Endothelial cell of umbilical vein (primary cell): ENCODE data around the gene MAPK11. TPM values are rescaled to one million over a fixed set of nuclear protein-coding genes. Genes with fewer than 3 reads are reported as not detected.

ENCODE experiments used
- BruUV-seq: library from RNA; stranded (reverse); fragments of 400-500 nt; replicated peaks from 2 replicates; lab custom pipeline; 2021; lab: Mats Ljungman, UMichigan
- CTCF ChIA-PET: fragments of 300-600, 350-600 bp; sonication (Branson Sonifier 250); formaldehyde crosslinking; loops from one replicate; lab custom pipeline; 2021; ENCODE audit warnings: antibody characterized with exemption, inconsistent platforms; lab: Charles Lee
- POLR2A ChIA-PET: fragments of 300-600, 350-600 bp; sonication (Branson Sonifier 250); formaldehyde crosslinking; loops from one replicate; lab custom pipeline; 2021; ENCODE audit warnings: antibody characterized with exemption, inconsistent platforms; lab: Charles Lee
- DNase-seq: peaks from one replicate; pipeline ENCODE4 v3.0.0-alpha.2; 2011; ENCODE audit warnings: low read depth, low spot score
- FAIRE-seq: peaks from 2 replicates; lab custom pipeline; 2011; peaks lifted over from hg19 to GRCh38; lab: Jason Lieb, UNC
- H2AFZ ChIP-seq: 2 replicates; pipeline ENCODE4 v1.6.0; 2012; ENCODE audit warnings: low read depth, low read length, control low read depth, inconsistent platforms
- H3K27ac ChIP-seq: 2 replicates; pipeline ENCODE4 v1.5.1; 2011; ENCODE audit warnings: low read depth, mild to moderate bottlenecking, control low read depth, low read length, moderate library complexity; ENCODE audit not compliant: insufficient read depth
- H3K27me3 ChIP-seq, 2 experiments: 2 replicates each; pipeline versions ENCODE4 v1.6.0 to v1.6.1; 2011; ENCODE audit warnings: low read length in 2 of 2, mixed read lengths in 1 of 2; ENCODE audit not compliant: control insufficient read depth in 2 of 2, insufficient read depth in 2 of 2
- H3K36me3 ChIP-seq, 2 experiments: 2 replicates in 1 of 2; 3 replicates in 1 of 2; pipeline ENCODE4 v1.5.1; 2011; ENCODE audit warnings: low read length in 2 of 2, mild to moderate bottlenecking in 1 of 2, moderate library complexity in 1 of 2; ENCODE audit not compliant: control insufficient read depth in 2 of 2, insufficient read depth in 2 of 2; ENCODE audit errors: extremely low read depth in 1 of 2
- H3K4me1 ChIP-seq: 3 replicates; pipeline ENCODE4 v1.5.1; 2011; ENCODE audit warnings: mild to moderate bottlenecking, low read length; ENCODE audit not compliant: control insufficient read depth, insufficient read depth; ENCODE audit errors: extremely low read depth
- H3K4me2 ChIP-seq: 2 replicates; pipeline ENCODE4 v1.6.1; 2011; ENCODE audit warnings: low read length, control low read depth, mixed read lengths; ENCODE audit not compliant: insufficient read depth
- H3K4me3 ChIP-seq, 3 experiments: fragments of 200-600 bp in 1 of 3; sonication (generic), shearing (Covaris generic) in 1 of 3; replicated peaks in 1 of 3; 2 replicates each; pipeline ENCODE4 v1.5.1; 2011 to 2016; ENCODE audit warnings: control low read depth in 3 of 3, low read length in 3 of 3, mild to moderate bottlenecking in 2 of 3, inconsistent platforms in 1 of 3, low read depth in 1 of 3, moderate library complexity in 1 of 3; ENCODE audit not compliant: insufficient read depth in 1 of 3
- H3K79me2 ChIP-seq: 2 replicates; pipeline ENCODE4 v1.6.0; 2012; ENCODE audit warnings: low read length, inconsistent platforms; ENCODE audit not compliant: control insufficient read depth, insufficient read depth
- H3K9ac ChIP-seq: replicated peaks from 2 replicates; pipeline ENCODE3; 2011; ENCODE audit warnings: low read length, control low read depth; ENCODE audit not compliant: insufficient read depth; ENCODE audit errors: extremely low read depth
- H3K9me1 ChIP-seq: replicated peaks from 3 replicates; pipeline ENCODE4 v1.6.0; 2011; ENCODE audit warnings: mild to moderate bottlenecking, low read length; ENCODE audit not compliant: control insufficient read depth, insufficient read depth; ENCODE audit errors: extremely low read depth
- H3K9me3 ChIP-seq: replicated peaks from 2 replicates; pipeline ENCODE4 v1.5.1; 2012; ENCODE audit warnings: low read length, inconsistent platforms; ENCODE audit not compliant: control insufficient read depth, insufficient read depth
- H4K20me1 ChIP-seq: replicated peaks from 2 replicates; pipeline ENCODE3; 2011; ENCODE audit warnings: mild to moderate bottlenecking, low read length; ENCODE audit not compliant: control insufficient read depth, insufficient read depth; ENCODE audit errors: extremely low read depth
- EZH2 ChIP-seq: IDR thresholded peaks from 2 replicates; pipeline ENCODE4 v1.6.1; 2012; ENCODE audit warnings: borderline replicate concordance, low read depth, mild to moderate bottlenecking, moderate library complexity, low read length, inconsistent platforms; ENCODE audit not compliant: severe bottlenecking
- FOS ChIP-seq: IDR thresholded peaks from 2 replicates; pipeline ENCODE4 v1.6.1; 2011; ENCODE audit warnings: mild to moderate bottlenecking, low read length, moderate library complexity, borderline replicate concordance; ENCODE audit not compliant: insufficient read depth
- GATA2 ChIP-seq: IDR thresholded peaks from 2 replicates; pipeline ENCODE4 v1.7.0; 2011; ENCODE audit warnings: low read depth, mild to moderate bottlenecking, moderate library complexity, mixed read lengths, low read length; ENCODE audit not compliant: insufficient read length, insufficient read depth
- POLR2A ChIP-seq: IDR thresholded peaks from 2 replicates; pipeline ENCODE4 v1.6.1; 2012; ENCODE audit warnings: low read depth, mild to moderate bottlenecking, control low read depth, low read length
- POLR2AphosphoS5 ChIP-seq: IDR thresholded peaks from 2 replicates; pipeline ENCODE4 v1.6.1; 2012; ENCODE audit warnings: low read depth, mild to moderate bottlenecking, control low read depth, low read length, moderate library complexity; ENCODE audit not compliant: insufficient read depth
- dilution Hi-C: fragments of 300-500 bp; cut with MboI; formaldehyde crosslinking; loops from one replicate; pipeline ENCODE4 v1.15.0; 2019; ENCODE audit warnings: low sequenced_read_pairs; ENCODE audit not compliant: extremely low pct_ligation_motif_present
- intact Hi-C: fragments of 100-400 bp; cut with micrococcal nuclease; formaldehyde crosslinking; loops from one replicate; pipeline ENCODE4 v1.10.0; 2022
- polyA plus RNA-seq, 4 experiments: library from polyadenylated mRNA; depleted of rRNA in 3 of 4; stranded (reverse) in 3 of 4; unstranded in 1 of 4; fragments of >200 nt; gene quantifications; 2 replicates each; pipeline versions ENCODE4 v1.2.1 to v1.2.3, GENCODE V29; 2011 to 2012; ENCODE audit warnings: missing spikeins in 1 of 4
- total RNA-seq: library from RNA; stranded (reverse); gene quantifications from 2 replicates; pipeline ENCODE4 v1.2.3, GENCODE V29; 2021

MAPK11 gene
- total and polyA plus RNA-seq, 2 donors (not counting 3 experiments of a cell fraction or from before 2014, with no cell fraction given): 22.8 to 26.3 TPM

DNA sequence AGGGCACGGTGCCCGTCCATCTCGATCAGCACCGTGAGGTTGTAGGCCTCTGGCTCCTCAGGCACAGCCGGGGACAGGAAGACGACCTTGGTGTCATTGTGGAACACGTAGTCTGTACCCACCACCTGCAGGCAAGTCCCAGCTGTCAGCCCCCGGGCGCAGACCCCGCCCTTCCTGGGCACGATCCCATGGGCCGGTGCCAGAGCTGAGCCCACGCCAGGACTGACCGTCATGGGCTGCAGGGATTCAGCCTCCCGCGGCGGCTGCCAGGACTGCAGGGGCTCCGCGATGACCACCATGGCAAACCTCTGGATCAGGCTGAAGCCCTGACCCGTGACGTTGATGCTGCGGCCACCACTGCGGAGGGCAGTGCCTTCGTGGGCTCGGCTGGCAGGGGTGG, 11.8 kb upstream of the MAPK11 start:
- H4K20me1 ChIP-seq: no peaks in the 10 kb centered on the region
- peaks cover 43 to 75% of the 10 kb centered on the region in 2 experiments for H3K36me3 ChIP-seq
- peaks cover 2% of the 10 kb centered on the region for H3K4me1 ChIP-seq
- no peak overlapping the region for H3K27ac ChIP-seq
- ChIA-PET CTCF (interaction anchor here (0.6 to 1.6 kb wide), 3 partner anchors 11 to 23 kb away, joined by 3 to 7 read pairs (median 3); no protein-coding TSS in a partner anchor), POLR2A (no interaction called here)
- no TSS peak for BruUV-seq
- dilution Hi-C loops (no loop called here), intact Hi-C loops (no loop called here)
- H3K4me3 ChIP-seq: no peak overlapping the region
- no peak for TF ChIP-seq POLR2AphosphoS5
- TF ChIP-seq EZH2: no peak
- no peak for TF ChIP-seq FOS
- TF ChIP-seq POLR2A: no peak
- DNase-seq (no peak), FAIRE-seq (no peak)
- H3K27me3 ChIP-seq: no peaks in the 10 kb centered on the region
- H3K9me1 ChIP-seq: no peaks in the 10 kb centered on the region
- no peak overlapping the region for H3K4me2 ChIP-seq
- H3K79me2 ChIP-seq: no peaks in the 10 kb centered on the region
- no peak overlapping the region for H2AFZ ChIP-seq
- no peak overlapping the region for H3K9ac ChIP-seq
- H3K9me3 ChIP-seq: no peaks in the 10 kb centered on the region

- CTCF ChIA-PET: no interaction called here
- Histone ChIP-seq H3K27me3 (no peaks in the 10 kb centered on the region), H3K9ac (no peak overlapping the region), H3K4me3 (no peak overlapping the region), H3K4me1 (peaks cover 2% of the 10 kb centered on the region), H3K9me3 (no peaks in the 10 kb centered on the region), H3K79me2 (no peaks in the 10 kb centered on the region), H3K4me2 (no peak overlapping the region), H3K27ac (no peak overlapping the region), H4K20me1 (no peaks in the 10 kb centered on the region), H3K36me3 (peaks cover 43 to 73% of the 10 kb centered on the region in 2 experiments), H3K9me1 (no peaks in the 10 kb centered on the region), H2AFZ (no peak overlapping the region)
- FAIRE-seq (no peak), DNase-seq (no peak)
- dilution Hi-C loops (no loop called here), intact Hi-C loops (no loop called here)
- TF ChIP-seq GATA2: no peak
- POLR2A ChIA-PET: no interaction called here
- BruUV-seq: TSS peak; percentile 26
Measured at GRCh38 chr22:50281384-50281760, 11.2 kb upstream of the MAPK11 start.
